ENCODE measurements around the gene UNKL. TPM values are rescaled to one million over a fixed set of nuclear protein-coding genes. Genes with fewer than 3 reads are reported as not detected.

The UNKL gene
- total and polyA plus RNA-seq, 12 donors, result 10.1 to 174 (median 33.3) TPM

- H3K36me3 ChIP-seq (replicated peaks in 1 of 2), result peaks cover 0 to 53% of the 10 kb centered on the region in 2 donors
- no peaks in the 10 kb centered on the region for H3K9me3 ChIP-seq (replicated peaks in 1 of 3)
- TF ChIP-seq POLR2A (IDR thresholded peaks at IDR 0.05) (no peak), CTCF (IDR thresholded peaks at IDR 0.05) (no peak)
- DNase-seq, result no peak
- H3K4me3 ChIP-seq, result no peak overlapping the region
- intact Hi-C loops (cut with DNase I), result no loop called here
- no peak overlapping the region for H3K27ac ChIP-seq
- 75 to 81% (median 77%) methylated on average over 9 to 10 of the region's 10 CpGs for WGBS, 4 donors
- H3K27me3 ChIP-seq, result no peaks in the 10 kb centered on the region
- peaks cover 0 to 8% of the 10 kb centered on the region in 2 donors for H3K4me1 ChIP-seq (replicated peaks in 1 of 2)
Observed at GRCh38 chr16:1459967-1460366, 45.5 kb upstream of the UNKL start.

DNA sequence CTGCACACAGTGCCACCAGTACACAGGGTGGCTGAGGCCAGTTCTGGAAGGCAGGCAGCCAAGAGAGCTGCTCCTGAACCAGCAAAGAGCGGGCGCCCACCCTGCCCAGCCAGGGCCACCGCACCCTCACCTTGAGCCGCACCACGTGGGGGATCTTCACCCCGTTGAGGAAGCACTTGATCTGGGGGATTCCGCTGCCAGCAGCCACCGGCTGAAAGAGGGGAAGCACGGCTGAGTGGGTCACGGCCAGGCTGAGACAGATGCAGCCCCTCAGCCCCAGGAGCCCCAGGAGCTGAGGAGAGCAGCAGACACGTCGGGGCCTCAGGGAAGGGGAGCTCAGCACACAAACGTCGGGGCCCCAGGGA, 44.5 kb upstream of the UNKL start:
- 68 to 78% (median 74%) methylated on average over 13 to 14 of the region's 14 CpGs; no CpG with 5 or more reads in 1 of the 4 donors for WGBS, 4 donors
- Histone ChIP-seq H3K9me3 (replicated peaks in 1 of 3) (no peaks in the 10 kb centered on the region), H3K27ac (no peak overlapping the region), H3K27me3 (no peaks in the 10 kb centered on the region), H3K4me1 (replicated peaks in 1 of 2) (peaks cover 0 to 8% of the 10 kb centered on the region in 2 donors), H3K36me3 (replicated peaks in 1 of 2) (peaks cover 0 to 63% of the 10 kb centered on the region in 2 donors), H3K4me3 (no peak overlapping the region)
- no peak for DNase-seq
- TF ChIP-seq CTCF (IDR thresholded peaks at IDR 0.05) (no peak), POLR2A (IDR thresholded peaks at IDR 0.05) (no peak)
- intact Hi-C loops (cut with DNase I), result no loop called here

- Histone ChIP-seq H3K4me1 (replicated peaks in 1 of 2) (peaks cover 0 to 8% of the 10 kb centered on the region in 2 donors), H3K4me3 (no peak overlapping the region), H3K36me3 (replicated peaks in 1 of 2) (peaks cover 0 to 68% of the 10 kb centered on the region in 2 donors), H3K9me3 (replicated peaks in 1 of 3) (no peaks in the 10 kb centered on the region), H3K27ac (no peak overlapping the region), H3K27me3 (no peaks in the 10 kb centered on the region)
- intact Hi-C loops (cut with DNase I), result no loop called here
- DNase-seq, result no peak
- 90 to 94% (median 93%) methylated on average over 23 to 26 of the region's 26 CpGs for WGBS, 4 donors
- TF ChIP-seq POLR2A (IDR thresholded peaks at IDR 0.05), result no peak
- TF ChIP-seq CTCF (IDR thresholded peaks at IDR 0.05), result no peak
Observed at GRCh38 chr16:1458336-1458976, 44.0 kb upstream of the UNKL start.

- no peaks in the 10 kb centered on the region for H3K9me3 ChIP-seq (replicated peaks in 1 of 3)
- no peak overlapping the region for H3K27ac ChIP-seq
- TF ChIP-seq CTCF (IDR thresholded peaks at IDR 0.05) (no peak), POLR2A (IDR thresholded peaks at IDR 0.05) (no peak)
- DNase-seq, result no peak
- no peak overlapping the region for H3K4me3 ChIP-seq
- intact Hi-C loops (cut with DNase I), result no loop called here
- H3K27me3 ChIP-seq, result no peaks in the 10 kb centered on the region
- peaks cover 0 to 76% of the 10 kb centered on the region in 2 donors for H3K36me3 ChIP-seq (replicated peaks in 1 of 2)
- WGBS, 4 donors, result 90 to 94% (median 91%) methylated on average over 20 to 42 of the region's 42 CpGs
- peaks cover 0 to 8% of the 10 kb centered on the region in 2 donors for H3K4me1 ChIP-seq (replicated peaks in 1 of 2)
Observed at GRCh38 chr16:1457489-1458245, 43.2 kb upstream of the UNKL start.
